ENCODE results near the gene KIF26B.

- TF ChIP-seq CTCF (IDR thresholded peaks at IDR 0.05) (no peak), EP300 (IDR thresholded peaks at IDR 0.05) (no peak), CBX8 (IDR thresholded peaks at IDR 0.05) (no peak), ZC3H11A (IDR thresholded peaks at IDR 0.05) (no peak), RAD21 (conservative IDR thresholded peaks at IDR 0.05 in 1 of 2, IDR thresholded peaks at IDR 0.05 in 1 of 2) (no peak), MAX (IDR thresholded peaks at IDR 0.05) (no peak), NR3C1 (IDR thresholded peaks at IDR 0.05) (no peak), REST (IDR thresholded peaks at IDR 0.05) (no peak), HDAC2 (IDR thresholded peaks at IDR 0.05) (no peak), PBX3 (IDR thresholded peaks at IDR 0.05) (no peak), RFX5 (IDR thresholded peaks at IDR 0.05) (no peak), KDM1A (IDR thresholded peaks at IDR 0.05; ENCODE audit: low read depth) (no peak), CHD2 (IDR thresholded peaks at IDR 0.05; ENCODE audit: low read length, partially characterized antibody) (no peak), BHLHE40 (IDR thresholded peaks at IDR 0.05; ENCODE audit: low read depth, low read length) (no peak)
Measured at GRCh38 chr1:245462161-245462560, 307.4 kb downstream of the KIF26B start.

Measured in A549 (cell line).